Measurements from ENCODE around the gene CRX. TPM values are rescaled to one million over a fixed set of nuclear protein-coding genes. Genes with fewer than 3 reads are reported as not detected.
"Not testable (repeated sequence)": the region's sequence is repeated elsewhere in the genome, so short reads cannot be mapped to it uniquely, and the experiment has no call there.

CRX gene
- polyA plus RNA-seq, 3 donors: 0.11 TPM; not detected in 2

DNA sequence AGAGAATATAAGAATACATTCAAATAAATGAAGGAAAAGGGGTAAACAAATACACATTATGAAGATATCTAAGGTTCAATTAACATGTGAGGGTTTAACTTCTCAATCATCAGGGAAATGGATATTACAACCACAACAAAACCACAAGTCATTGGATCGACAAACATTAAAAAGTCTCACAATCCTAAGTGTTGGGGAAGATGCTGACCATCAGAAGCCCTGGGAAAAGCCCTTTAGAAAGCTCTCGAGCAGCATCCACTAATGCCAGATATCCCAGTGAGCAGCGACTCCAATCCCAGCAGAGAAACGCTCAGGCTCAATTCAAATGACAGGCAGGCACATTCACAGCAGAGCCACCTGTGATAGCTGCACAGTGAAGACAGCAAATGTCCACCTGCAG lies 20.5 kb upstream of the CRX start:
- 90 to 97% (median 95%) methylated on average over 4 of the region's 4 CpGs for WGBS, 3 donors
- no peak overlapping the region for H3K27ac ChIP-seq (ENCODE audit: low read depth, low read length)

DNA sequence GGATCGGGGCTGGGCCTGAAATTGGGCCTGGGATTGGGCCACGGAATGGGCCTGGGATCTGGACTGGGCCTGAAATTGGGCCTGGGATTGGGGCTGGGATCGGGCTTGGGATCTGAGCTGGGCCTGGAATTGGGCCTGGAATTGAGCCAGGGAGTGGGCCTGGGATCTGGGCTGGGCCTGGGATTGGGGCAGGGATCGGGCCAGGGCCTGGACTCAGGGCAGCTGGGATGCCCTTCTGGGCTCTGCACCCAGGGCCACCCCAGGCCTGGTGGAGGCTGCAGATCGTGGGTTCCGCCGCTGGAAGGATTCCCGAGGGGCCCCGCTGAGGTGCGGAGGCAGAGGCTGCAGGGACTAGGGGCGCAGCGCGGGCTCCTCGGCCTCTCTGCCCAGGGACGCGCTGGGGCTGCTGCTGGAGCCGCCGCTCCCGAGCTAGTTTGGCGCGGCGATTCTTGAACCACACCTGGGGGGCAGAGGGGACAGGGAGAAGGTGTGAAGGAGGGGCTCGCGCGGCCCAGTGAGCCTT lies 19.2 kb upstream of the CRX start:
- H3K27ac ChIP-seq (ENCODE audit: low read depth, low read length): no peak overlapping the region
- WGBS, 3 donors: 84 to 91% (median 89%) methylated on average over 8 to 25 of the region's 25 CpGs

GRCh38 chr19:47803148-47803547 lies 18.6 kb upstream of the CRX start:
- H3K27ac ChIP-seq (ENCODE audit: low read depth, low read length): not testable (repeated sequence)
- WGBS, 3 donors: 79 to 84% (median 83%) methylated on average over 9 to 20 of the region's 21 CpGs

DNA sequence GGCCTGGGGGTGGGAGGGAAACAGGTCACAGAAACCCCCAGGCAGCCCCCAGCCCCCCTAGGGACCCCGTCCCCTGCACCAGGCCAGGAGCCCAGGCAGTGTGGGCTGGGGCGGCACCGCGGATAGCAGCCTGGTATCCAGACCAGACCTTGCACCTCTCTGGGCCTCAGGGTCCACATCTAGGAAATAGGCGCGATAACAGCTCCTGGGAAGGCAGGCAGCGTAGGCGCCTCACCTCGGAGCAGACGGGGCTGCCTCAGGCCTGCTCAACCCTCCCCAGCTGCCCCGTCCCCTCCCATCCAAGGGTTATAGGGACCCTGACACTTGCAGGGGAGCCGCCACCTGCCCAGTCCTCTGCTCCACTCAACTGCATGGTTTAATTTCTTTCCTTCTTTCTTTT lies 18.1 kb upstream of the CRX start:
- WGBS, 3 donors: 78 to 91% (median 83%) methylated on average over 6 to 11 of the region's 12 CpGs
- not testable (repeated sequence) for H3K27ac ChIP-seq (ENCODE audit: low read depth, low read length)

DNA sequence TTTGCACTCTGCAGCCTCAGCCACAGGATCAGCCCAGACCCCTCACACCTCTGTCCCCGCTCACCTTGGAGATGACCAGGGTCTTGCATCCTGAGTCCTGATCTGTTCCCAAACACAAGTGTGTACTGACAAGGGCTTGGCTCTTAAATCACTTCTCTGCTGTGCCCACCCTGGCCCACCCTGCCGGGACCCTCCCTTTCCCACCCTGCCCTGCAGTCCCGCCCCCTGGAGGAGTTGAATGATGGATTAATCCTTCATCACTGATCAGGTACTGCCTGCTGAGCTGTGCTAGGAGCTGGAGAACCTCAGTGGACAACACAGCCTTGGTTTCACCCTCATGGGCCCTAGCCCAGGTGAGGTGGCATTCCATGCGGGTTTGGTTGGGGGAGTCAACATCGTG lies 17.3 kb upstream of the CRX start, which contains the start of gene TPRX1:
Gene TPRX1, minus strand, starts transcription at position 101 of the 400 bp plus-strand sequence. Its CDS starts 12 bp downstream, at position 89.
- not testable (repeated sequence) for H3K27ac ChIP-seq (ENCODE audit: low read depth, low read length)
- WGBS, 3 donors: 69 to 82% (median 81%) methylated on average over 5 of the region's 5 CpGs

DNA sequence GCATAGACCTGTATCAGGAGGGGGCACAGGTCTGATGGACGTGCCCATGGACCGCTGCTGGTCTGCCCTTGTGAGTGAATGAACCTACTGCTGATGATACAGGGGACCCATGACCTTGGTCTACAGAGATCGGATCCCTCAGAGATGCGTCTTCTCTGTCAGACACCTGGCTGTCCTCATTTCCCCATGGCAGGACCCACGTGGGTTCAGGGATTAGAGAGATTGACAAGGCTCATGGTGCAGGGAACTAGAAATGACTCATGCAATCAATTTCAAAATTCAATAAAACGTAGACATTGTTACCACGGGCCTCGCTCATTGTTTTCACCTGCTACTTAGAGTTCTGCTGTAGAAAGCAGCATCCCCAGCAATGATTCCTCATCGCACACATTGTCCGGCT lies 16.4 kb upstream of the CRX start:
- no peak overlapping the region for H3K27ac ChIP-seq (ENCODE audit: low read depth, low read length)
- WGBS, 3 donors: 61 to 87% (median 84%) methylated on average over 10 of the region's 10 CpGs

- WGBS, 3 donors: 86 to 87% (median 86%) methylated on average over 6 of the region's 6 CpGs
- H3K27ac ChIP-seq (ENCODE audit: low read depth, low read length): no peak overlapping the region
Observed at GRCh38 chr19:47806435-47806834, 15.3 kb upstream of the CRX start.

DNA sequence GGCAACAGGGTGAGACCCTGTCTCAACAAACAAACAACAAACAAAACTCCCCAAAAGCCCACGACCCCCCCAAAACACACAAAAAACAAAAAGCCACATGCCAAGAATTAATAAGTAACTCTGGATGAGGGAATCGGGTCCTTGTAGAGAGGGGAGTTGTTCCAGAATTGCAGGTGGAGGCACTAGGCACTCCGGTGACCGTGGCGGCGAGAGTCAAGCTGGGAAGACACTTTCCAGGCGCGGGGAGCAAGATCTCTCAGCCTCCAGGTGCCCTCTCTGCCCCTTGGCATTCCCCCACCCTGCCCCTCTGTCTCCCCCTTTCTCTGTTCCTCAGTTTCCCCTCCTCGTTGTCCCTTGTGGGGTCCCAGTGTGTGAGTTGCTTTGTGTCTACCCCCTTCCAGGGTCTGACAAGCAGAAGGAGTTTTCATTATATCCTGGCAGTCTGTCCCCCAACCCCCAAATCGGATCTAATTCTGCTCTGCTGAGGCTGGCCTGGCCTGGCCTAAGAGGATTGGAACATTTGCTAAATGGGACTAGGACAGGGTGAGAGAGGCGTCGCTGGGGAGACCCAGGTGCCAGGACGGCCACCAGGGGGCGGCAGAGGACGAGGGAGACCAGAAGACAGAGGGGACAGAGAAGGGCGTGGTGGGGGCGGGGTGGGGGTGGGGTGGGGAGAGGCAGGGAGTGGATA lies 8.3 kb upstream of the CRX start:
- WGBS, 3 donors: 29 to 44% (median 37%) methylated on average over 17 of the region's 17 CpGs

GRCh38 chr19:47813995-47814328 lies 7.8 kb upstream of the CRX start:
- WGBS, 3 donors: 50 to 63% (median 60%) methylated on average over 7 of the region's 7 CpGs

More for the DNA sequence above, 8.3 kb upstream of the CRX start:
- H3K27ac ChIP-seq (ENCODE audit: low read depth, low read length): no peak overlapping the region

GRCh38 chr19:47816270-47816669 lies 5.5 kb upstream of the CRX start:
- WGBS, 3 donors: 89 to 95% (median 93%) methylated on average over 8 of the region's 8 CpGs
- H3K27ac ChIP-seq (ENCODE audit: low read depth, low read length): not testable (repeated sequence)

More at GRCh38 chr19:47813995-47814328, 7.8 kb upstream of the CRX start:
- no peak overlapping the region for H3K27ac ChIP-seq (ENCODE audit: low read depth, low read length)

GRCh38 chr19:47818221-47818620 lies 3.5 kb upstream of the CRX start:
- H3K27ac ChIP-seq (ENCODE audit: low read depth, low read length): not testable (repeated sequence)
- 90 to 91% (median 91%) methylated on average over 1 of the region's 1 CpG for WGBS, 3 donors

- whole genome bisulfite sequencing, 3 donors: 11 to 29% (median 13%) methylated on average over 10 of the region's 10 CpGs
- H3K27ac ChIP-seq (ENCODE audit: low read depth, low read length): no peak overlapping the region
Observed at GRCh38 chr19:47819858-47820257, 1.9 kb upstream of the CRX start.

DNA sequence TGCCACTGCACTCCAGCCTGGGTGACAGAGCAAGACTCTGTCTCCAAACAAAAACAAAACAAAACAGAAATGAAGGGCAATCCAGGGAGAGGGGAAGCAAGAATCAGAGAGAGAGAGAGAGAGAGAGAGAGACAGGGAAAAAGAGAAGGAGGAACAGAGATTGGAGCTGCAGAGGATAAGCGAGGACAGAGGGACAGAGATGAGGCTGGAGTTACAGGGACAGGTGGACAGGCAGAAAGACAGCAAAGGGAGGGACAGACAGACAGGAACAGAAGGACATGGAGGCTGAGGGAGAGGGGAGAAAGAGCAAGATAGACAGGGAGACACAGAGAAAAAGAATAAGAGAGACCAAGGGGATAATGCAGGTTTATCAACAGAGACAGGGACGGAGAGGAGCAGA lies 1.3 kb upstream of the CRX start:
- 70 to 73% (median 70%) methylated on average over 2 of the region's 2 CpGs for WGBS, 3 donors
- H3K27ac ChIP-seq (ENCODE audit: low read depth, low read length): no peak overlapping the region

GRCh38 chr19:47824396-47824795 lies 2.7 kb downstream of the CRX start:
- H3K27ac ChIP-seq (ENCODE audit: low read depth, low read length): no peak overlapping the region
- 70 to 86% (median 86%) methylated on average over 6 of the region's 6 CpGs for WGBS, 3 donors

- H3K27ac ChIP-seq (ENCODE audit: low read depth, low read length): no peak overlapping the region
- 79 to 89% (median 83%) methylated on average over 6 of the region's 6 CpGs for WGBS, 3 donors
Observed at GRCh38 chr19:47826800-47827199, 5.1 kb downstream of the CRX start.

- WGBS, 3 donors: 75 to 94% (median 93%) methylated on average over 4 of the region's 4 CpGs
- H3K27ac ChIP-seq (ENCODE audit: low read depth, low read length): no peak overlapping the region
Observed at GRCh38 chr19:47832723-47833122, 11.0 kb downstream of the CRX start.

- 72 to 79% (median 74%) methylated on average over 8 of the region's 8 CpGs for WGBS, 3 donors
- H3K27ac ChIP-seq (ENCODE audit: low read depth, low read length): no peak overlapping the region
Observed at GRCh38 chr19:47836038-47836437, 14.3 kb downstream of the CRX start.

DNA sequence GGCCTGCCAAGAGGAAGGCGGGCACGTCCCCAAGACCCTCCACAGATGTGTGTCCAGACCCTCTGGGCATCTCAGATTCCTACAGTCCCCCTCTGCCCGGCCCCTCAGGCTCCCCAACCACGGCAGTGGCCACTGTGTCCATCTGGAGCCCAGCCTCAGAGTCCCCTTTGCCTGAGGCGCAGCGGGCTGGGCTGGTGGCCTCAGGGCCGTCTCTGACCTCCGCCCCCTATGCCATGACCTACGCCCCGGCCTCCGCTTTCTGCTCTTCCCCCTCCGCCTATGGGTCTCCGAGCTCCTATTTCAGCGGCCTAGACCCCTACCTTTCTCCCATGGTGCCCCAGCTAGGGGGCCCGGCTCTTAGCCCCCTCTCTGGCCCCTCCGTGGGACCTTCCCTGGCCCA lies 17.7 kb downstream of the CRX start:
- 64 to 71% (median 70%) methylated on average over 16 of the region's 16 CpGs for WGBS, 3 donors
- no peak overlapping the region for H3K27ac ChIP-seq (ENCODE audit: low read depth, low read length)

- 17 to 38% (median 33%) methylated on average over 10 of the region's 10 CpGs for WGBS, 3 donors
- no peak overlapping the region for H3K27ac ChIP-seq (ENCODE audit: low read depth, low read length)
Observed at GRCh38 chr19:47839913-47840312, 18.2 kb downstream of the CRX start.

GRCh38 chr19:47842941-47843340 lies 21.2 kb downstream of the CRX start:
- no peak overlapping the region for H3K27ac ChIP-seq (ENCODE audit: low read depth, low read length)
- 43 to 59% (median 45%) methylated on average over 5 of the region's 5 CpGs for WGBS, 3 donors
